Sigmoid colon (tissue), 7 donors: ENCODE measurements around the gene LRRC74A. TPM values are rescaled to one million over a fixed set of nuclear protein-coding genes. Genes with fewer than 3 reads are reported as not detected.
"Not testable (repeated sequence)": the region's sequence is repeated elsewhere in the genome, so short reads cannot be mapped to it uniquely, and the experiment has no call there.

Experiments
- DNase-seq: peaks from one replicate; pipeline ENCODE4 v3.0.0-alpha.2; 2019
- H3K27ac ChIP-seq, 4 donors: fragments of 200-600 bp; sonication (generic); one replicate each; pipeline ENCODE4 v1.5.1; 2016 to 2019; ENCODE audit warnings: mild to moderate bottlenecking in 1 of 4
- H3K27me3 ChIP-seq, 3 donors: fragments of 200-600 bp; sonication (generic); one replicate each; pipeline ENCODE4 v1.5.1; 2019; ENCODE audit warnings: mild to moderate bottlenecking in 1 of 3
- H3K36me3 ChIP-seq, 4 donors: fragments of 200-600 bp; sonication (generic); one replicate each; pipeline ENCODE4 v1.5.1; 2016 to 2019
- H3K4me1 ChIP-seq, 4 donors: fragments of 200-600 bp; sonication (generic); one replicate each; pipeline ENCODE4 v1.5.1; 2017 to 2019
- H3K4me3 ChIP-seq, 4 donors: fragments of 200-600 bp; sonication (generic); one replicate each; pipeline ENCODE4 v1.5.1; 2017 to 2019; ENCODE audit warnings: mild to moderate bottlenecking in 2 of 4, moderate library complexity in 1 of 4
- H3K9me3 ChIP-seq, 4 donors: fragments of 200-600 bp in 3 of 4; sonication (generic) in 3 of 4; one replicate each; pipeline versions ENCODE4 v1.5.1 to v1.6.1; 2013 to 2019
- EP300 ChIP-seq, 4 donors: sonication (generic); formaldehyde crosslinking; IDR thresholded peaks; one replicate each; pipeline ENCODE4 v1.6.1; 2017; ENCODE audit warnings: antibody characterized with exemption in 4 of 4
- POLR2A ChIP-seq, 2 donors: fragments of 450-650 bp; IDR thresholded peaks; one replicate each; pipeline ENCODE4 v1.6.1; 2016; ENCODE audit warnings: antibody characterized with exemption in 2 of 2, mild to moderate bottlenecking in 2 of 2, moderate library complexity in 2 of 2
- POLR2AphosphoS5 ChIP-seq, 4 donors: sonication (generic); formaldehyde crosslinking; IDR thresholded peaks; one replicate each; pipeline ENCODE4 v1.6.1; 2017; ENCODE audit warnings: antibody characterized with exemption in 4 of 4
- WGBS, 2 donors: extraction: QIAGEN DNeasy Blood & Tissue Kit; methylation state at CpG; one replicate each; pipeline ENCODE4 v1.1.7; 2013; 5-methylcytosine and 5-hydroxymethylcytosine counted together
- intact Hi-C: fragments of 100-400 bp; cut with DNase I; formaldehyde crosslinking; loops from one replicate; pipeline ENCODE4 v1.15.1; 2023
- polyA plus RNA-seq, 3 donors: library from polyadenylated mRNA; stranded (reverse); fragments of 200-250 nt; gene quantifications; one replicate each; pipeline ENCODE4 v1.2.3, GENCODE V29; 2013
- total RNA-seq, 4 donors: library from RNA; depleted of rRNA; stranded (reverse); fragments of >200 nt; gene quantifications; one replicate each; pipeline ENCODE4 v1.1.0, GENCODE V29; 2016
- TF ChIP-seq, protein P1 (sequence below), 4 experiments: fragments of 450-650 bp in 3 of 4; fragments of 200-600 bp in 1 of 4; IDR thresholded peaks; one replicate each; pipeline ENCODE4 v1.5.1; 2016 to 2019; ENCODE audit warnings: antibody characterized with exemption in 4 of 4, mild to moderate bottlenecking in 3 of 4, moderate library complexity in 2 of 4
- donor health status: healthy with polysubstance abuse.
- donor health status: Bipolar disorder and iron deficiency.
- donor health status: healthy.

The LRRC74A gene
- total and polyA plus RNA-seq, 7 donors = not detected

DNA sequence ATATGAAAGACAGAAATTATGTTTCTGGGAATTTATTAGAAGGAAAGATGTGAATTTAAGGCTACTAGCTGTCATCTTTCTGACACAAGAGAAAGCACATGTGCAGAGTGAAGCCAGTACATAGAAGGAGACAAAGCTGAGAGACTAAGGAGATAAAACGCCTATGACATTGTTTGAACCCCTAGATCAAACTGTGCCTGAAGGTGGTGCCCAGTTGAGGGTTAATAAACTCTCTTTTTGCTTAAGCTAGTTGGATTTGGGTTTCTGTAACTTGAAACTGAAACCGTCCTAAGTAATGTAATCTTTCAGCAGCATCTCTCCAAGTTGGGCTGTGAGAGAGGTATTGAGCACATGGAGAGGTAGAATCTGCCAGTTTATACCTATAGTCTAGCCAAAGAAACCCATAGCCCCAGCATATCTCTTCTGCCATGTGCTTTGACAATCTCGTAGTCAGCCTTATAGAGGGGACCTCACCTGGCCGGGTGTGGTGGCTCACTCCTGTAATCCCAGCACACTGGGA is 84.2 kb downstream of the LRRC74A start:
- no peak overlapping the region for H3K27ac ChIP-seq
- H3K4me3 ChIP-seq = no peak overlapping the region
- TF ChIP-seq POLR2A (IDR thresholded peaks at IDR 0.05) (no peak), EP300 (IDR thresholded peaks at IDR 0.05) (no peak), POLR2AphosphoS5 (IDR thresholded peaks at IDR 0.05) (no peak)
- TF ChIP-seq, protein P1, sequence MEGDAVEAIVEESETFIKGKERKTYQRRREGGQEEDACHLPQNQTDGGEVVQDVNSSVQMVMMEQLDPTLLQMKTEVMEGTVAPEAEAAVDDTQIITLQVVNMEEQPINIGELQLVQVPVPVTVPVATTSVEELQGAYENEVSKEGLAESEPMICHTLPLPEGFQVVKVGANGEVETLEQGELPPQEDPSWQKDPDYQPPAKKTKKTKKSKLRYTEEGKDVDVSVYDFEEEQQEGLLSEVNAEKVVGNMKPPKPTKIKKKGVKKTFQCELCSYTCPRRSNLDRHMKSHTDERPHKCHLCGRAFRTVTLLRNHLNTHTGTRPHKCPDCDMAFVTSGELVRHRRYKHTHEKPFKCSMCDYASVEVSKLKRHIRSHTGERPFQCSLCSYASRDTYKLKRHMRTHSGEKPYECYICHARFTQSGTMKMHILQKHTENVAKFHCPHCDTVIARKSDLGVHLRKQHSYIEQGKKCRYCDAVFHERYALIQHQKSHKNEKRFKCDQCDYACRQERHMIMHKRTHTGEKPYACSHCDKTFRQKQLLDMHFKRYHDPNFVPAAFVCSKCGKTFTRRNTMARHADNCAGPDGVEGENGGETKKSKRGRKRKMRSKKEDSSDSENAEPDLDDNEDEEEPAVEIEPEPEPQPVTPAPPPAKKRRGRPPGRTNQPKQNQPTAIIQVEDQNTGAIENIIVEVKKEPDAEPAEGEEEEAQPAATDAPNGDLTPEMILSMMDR (IDR thresholded peaks at IDR 0.05) = no peak
- H3K27me3 ChIP-seq = no peaks in the 10 kb centered on the region
- no peaks in the 10 kb centered on the region for H3K36me3 ChIP-seq
- no peaks in the 10 kb centered on the region for H3K9me3 ChIP-seq
- intact Hi-C loops = no loop called here
- DNase-seq = no peak
- 80 to 91% methylated on average over 4 of the region's 4 CpGs for WGBS, 2 donors
- H3K4me1 ChIP-seq = peaks cover 0 to 26% (median 23%) of the 10 kb centered on the region in 4 donors

DNA sequence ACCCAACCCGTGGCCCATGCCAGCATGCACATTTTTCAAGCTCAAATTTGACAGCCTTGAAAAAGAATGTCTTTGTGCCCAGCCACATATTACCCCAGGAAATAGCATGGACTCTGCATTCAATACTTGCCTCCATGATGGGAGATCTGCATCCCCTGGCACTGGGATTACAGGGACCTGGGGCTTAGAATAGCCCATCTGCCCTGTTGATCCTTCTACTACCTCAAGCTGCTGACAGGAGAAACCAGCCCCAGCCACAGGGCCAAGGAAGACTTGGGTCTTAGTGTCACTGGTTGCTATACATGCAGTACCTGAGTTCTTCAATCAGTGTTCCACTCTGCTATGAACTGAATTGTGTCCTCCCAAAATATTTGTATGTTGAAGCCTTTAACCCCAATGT is 85.3 kb downstream of the LRRC74A start:
- Histone ChIP-seq H3K27me3 (no peaks in the 10 kb centered on the region), H3K9me3 (no peaks in the 10 kb centered on the region), H3K36me3 (no peaks in the 10 kb centered on the region), H3K27ac (no peak overlapping the region), H3K4me1 (peaks cover 0 to 29% (median 27%) of the 10 kb centered on the region in 4 donors), H3K4me3 (no peak overlapping the region)
- intact Hi-C loops = no loop called here
- TF ChIP-seq POLR2A (IDR thresholded peaks at IDR 0.05) (no peak), POLR2AphosphoS5 (IDR thresholded peaks at IDR 0.05) (no peak), EP300 (IDR thresholded peaks at IDR 0.05) (no peak)
- TF ChIP-seq, protein P1 (IDR thresholded peaks at IDR 0.05) = no peak
- no peak for DNase-seq
- 64 to 75% methylated on average over 1 of the region's 1 CpG for WGBS, 2 donors

DNA sequence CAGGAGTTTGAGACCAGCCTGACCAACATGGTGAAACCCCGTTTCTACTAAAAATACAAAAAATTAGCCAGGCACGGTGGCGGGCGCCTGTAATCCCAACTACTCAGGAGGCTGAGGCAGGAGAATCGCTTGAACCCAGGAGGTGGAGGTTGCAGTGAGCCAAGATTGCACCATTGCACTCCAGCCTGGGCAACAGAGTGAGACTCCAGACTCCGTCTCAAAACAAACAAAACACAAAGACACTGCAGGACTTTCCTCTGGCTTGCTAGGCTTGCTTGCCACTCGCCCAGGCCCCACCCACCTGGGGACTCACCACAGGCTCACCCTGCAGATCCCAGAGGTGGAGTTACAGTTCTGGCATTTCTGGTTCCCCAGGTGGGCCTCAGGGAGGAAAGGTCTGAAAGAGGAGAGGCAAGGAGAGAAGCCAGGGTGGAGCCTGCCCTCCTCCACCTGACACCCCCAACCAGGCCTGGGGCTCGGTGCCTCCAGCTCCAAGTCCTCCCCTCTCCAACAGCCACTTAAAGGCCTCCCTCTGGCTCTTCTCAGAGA is 88.4 kb downstream of the LRRC74A start:
- H3K9me3 ChIP-seq, DNase-seq, H3K27me3 ChIP-seq, H3K36me3 ChIP-seq, H3K4me3 ChIP-seq: not testable (repeated sequence)
- intact Hi-C loops = loop anchor here (1.0 kb wide), 1 partner anchor 154 kb away; no protein-coding TSS in a partner anchor
- WGBS, 2 donors = 62 to 81% methylated on average over 8 of the region's 8 CpGs
- peak overlapping the region in 2 of 4 donors; percentile 47 to 91 for H3K27ac ChIP-seq
- peaks cover 0 to 59% (median 56%) of the 10 kb centered on the region in 4 donors for H3K4me1 ChIP-seq

DNA sequence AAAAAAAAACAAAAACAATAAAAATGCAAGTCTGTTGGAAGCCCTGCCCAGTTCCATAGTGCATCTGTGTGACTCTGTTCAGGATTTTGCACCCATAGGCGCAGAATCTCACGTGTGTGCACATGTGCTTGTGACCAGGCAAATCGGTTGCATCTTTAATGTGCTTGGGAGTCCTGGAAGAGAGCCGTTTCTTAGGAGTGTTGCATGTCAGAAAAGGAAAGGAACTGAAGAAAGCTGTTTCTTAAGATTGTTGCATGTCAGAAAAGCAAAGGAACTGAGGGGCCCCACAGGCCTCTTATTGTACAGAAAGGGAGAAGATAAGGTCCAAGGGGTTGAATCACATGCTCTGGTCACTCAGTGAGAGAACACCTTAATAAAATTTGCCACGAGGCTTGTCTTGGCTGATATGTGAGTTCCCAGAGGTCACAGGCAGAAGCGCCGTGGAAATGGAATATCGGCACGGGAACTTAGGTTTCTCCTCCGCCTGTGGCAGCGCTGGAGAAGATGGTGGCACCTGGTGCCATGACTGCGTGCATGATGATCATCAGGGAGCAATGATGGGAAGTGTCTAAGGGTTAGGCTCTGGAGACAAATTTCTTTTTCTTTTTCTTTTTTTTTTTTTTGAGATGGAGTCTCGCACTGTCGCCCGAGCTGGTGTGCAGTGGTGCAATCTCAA is 90.0 kb downstream of the LRRC74A start:
- H3K27ac ChIP-seq = peak overlapping the region in 3 of 4 donors; percentile 91 to 95 (median 91)
- H3K9me3 ChIP-seq = no peaks in the 10 kb centered on the region
- 81 to 86% methylated on average over 15 of the region's 15 CpGs for WGBS, 2 donors
- H3K27me3 ChIP-seq = no peaks in the 10 kb centered on the region
- intact Hi-C loops = no loop called here
- DNase-seq = no peak
- TF ChIP-seq, protein P1 (IDR thresholded peaks at IDR 0.05) = no peak
- TF ChIP-seq POLR2AphosphoS5 (IDR thresholded peaks at IDR 0.05) (no peak), POLR2A (IDR thresholded peaks at IDR 0.05) (no peak), EP300 (IDR thresholded peaks at IDR 0.05) (no peak)
- H3K36me3 ChIP-seq = no peaks in the 10 kb centered on the region
- no peak overlapping the region for H3K4me3 ChIP-seq
- H3K4me1 ChIP-seq = peaks cover 0 to 74% (median 69%) of the 10 kb centered on the region in 4 donors

DNA sequence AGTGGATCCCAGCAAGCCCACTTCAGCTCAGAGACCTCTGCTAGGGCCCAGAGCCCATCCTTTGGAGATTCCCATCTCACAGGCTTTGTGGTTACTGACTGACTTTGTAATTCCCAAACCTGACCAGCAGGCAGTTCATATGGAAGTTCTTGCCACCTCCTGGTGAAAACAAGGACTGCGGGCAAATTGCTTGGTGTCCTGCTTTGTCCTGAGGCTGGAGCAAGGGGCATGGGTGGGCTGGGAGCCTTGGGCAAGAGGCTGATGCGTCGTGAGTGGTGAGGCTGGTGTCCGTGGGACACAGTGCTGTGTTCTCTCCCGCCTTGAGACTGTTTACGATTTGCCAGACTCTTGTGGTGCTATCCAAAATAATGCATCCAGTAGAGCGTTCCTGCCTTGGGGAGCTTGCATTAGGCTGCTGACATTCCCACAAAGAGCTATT is 91.0 kb downstream of the LRRC74A start:
- Histone ChIP-seq H3K36me3 (no peaks in the 10 kb centered on the region), H3K27me3 (no peaks in the 10 kb centered on the region), H3K27ac (peak overlapping the region; percentile 91 to 95 (median 92)), H3K4me3 (no peak overlapping the region), H3K9me3 (no peaks in the 10 kb centered on the region), H3K4me1 (peaks cover 0 to 74% (median 69%) of the 10 kb centered on the region in 4 donors)
- TF ChIP-seq, protein P1 (IDR thresholded peaks at IDR 0.05) = peak; percentile 49 to 86 (median 64)
- TF ChIP-seq POLR2A (IDR thresholded peaks at IDR 0.05) = no peak
- 69 to 78% methylated on average over 7 of the region's 7 CpGs for WGBS, 2 donors
- peak; percentile 76 for DNase-seq
- intact Hi-C loops = no loop called here
